DND-41 (cell line): ENCODE measurements around the gene TECPR2.

Experiments used
- ATAC-seq: fragments of 200-7000 bp; cut with Tn5 transposase; 3 replicates; pipeline ENCODE4 v1.9.1; 2021; ENCODE audit warnings: low read depth; ENCODE audit not compliant: insufficient read depth
- DNase-seq: peaks from one replicate; pipeline ENCODE4 v3.0.0-alpha.2; 2020
- H2AFZ ChIP-seq: 2 replicates; pipeline ENCODE4 v1.6.0; 2012; ENCODE audit warnings: low read depth, low read length
- H3K27ac ChIP-seq: 2 replicates; pipeline ENCODE4 v1.5.1; 2012; ENCODE audit warnings: low read length, inconsistent platforms
- H3K27me3 ChIP-seq: fragments of 200-600 bp; sonication (generic); 2 replicates; pipeline ENCODE4 v1.6.0; 2012; ENCODE audit warnings: low read length, mild to moderate bottlenecking, inconsistent platforms; ENCODE audit not compliant: insufficient read depth, poor library complexity
- H3K36me3 ChIP-seq: 2 replicates; pipeline ENCODE4 v1.5.1; 2012; ENCODE audit warnings: low read length, inconsistent platforms; ENCODE audit not compliant: insufficient read depth
- H3K4me1 ChIP-seq: 2 replicates; pipeline ENCODE4 v1.5.1; 2012; ENCODE audit warnings: mild to moderate bottlenecking, low read length; ENCODE audit not compliant: insufficient read depth
- H3K4me2 ChIP-seq: 2 replicates; pipeline ENCODE4 v1.6.0; 2012; ENCODE audit warnings: mild to moderate bottlenecking, moderate library complexity, low read length, inconsistent platforms; ENCODE audit not compliant: insufficient read depth
- H3K4me3 ChIP-seq, 2 experiments: fragments of 200-600 bp in 1 of 2; shearing (Covaris generic) in 1 of 2; 2 replicates each; pipeline ENCODE4 v1.5.1; 2012 to 2016; ENCODE audit warnings: inconsistent platforms in 2 of 2, low read length in 2 of 2, mild to moderate bottlenecking in 2 of 2, low read depth in 1 of 2, moderate library complexity in 1 of 2
- H3K79me2 ChIP-seq: 2 replicates; pipeline ENCODE4 v1.6.0; 2012; ENCODE audit warnings: low read length, inconsistent platforms; ENCODE audit not compliant: insufficient read depth
- H3K9ac ChIP-seq: 2 replicates; pipeline ENCODE4 v1.6.0; 2012; ENCODE audit warnings: low read depth, mild to moderate bottlenecking, inconsistent platforms, low read length, moderate library complexity
- H3K9me3 ChIP-seq: 2 replicates; pipeline ENCODE4 v1.5.1; 2012; ENCODE audit warnings: low read length, moderate library complexity, mild to moderate bottlenecking, inconsistent platforms; ENCODE audit not compliant: insufficient read depth, severe bottlenecking
- H4K20me1 ChIP-seq: 2 replicates; pipeline ENCODE4 v1.6.0; 2012; ENCODE audit warnings: low read length; ENCODE audit not compliant: insufficient read depth
- EZH2 ChIP-seq: IDR thresholded peaks from 3 replicates; pipeline ENCODE4 v1.6.1; 2012; ENCODE audit warnings: borderline replicate concordance, low read depth, mild to moderate bottlenecking, moderate library complexity, low read length, inconsistent platforms; ENCODE audit not compliant: severe bottlenecking
- TF ChIP-seq, protein P1 (sequence below): IDR thresholded peaks from 2 replicates; pipeline ENCODE4 v1.5.1; 2012; ENCODE audit warnings: borderline replicate concordance, low read length, moderate library complexity, mild to moderate bottlenecking; ENCODE audit not compliant: poor library complexity, severe bottlenecking; ENCODE audit errors: extremely low read depth

The TECPR2 gene

DNA sequence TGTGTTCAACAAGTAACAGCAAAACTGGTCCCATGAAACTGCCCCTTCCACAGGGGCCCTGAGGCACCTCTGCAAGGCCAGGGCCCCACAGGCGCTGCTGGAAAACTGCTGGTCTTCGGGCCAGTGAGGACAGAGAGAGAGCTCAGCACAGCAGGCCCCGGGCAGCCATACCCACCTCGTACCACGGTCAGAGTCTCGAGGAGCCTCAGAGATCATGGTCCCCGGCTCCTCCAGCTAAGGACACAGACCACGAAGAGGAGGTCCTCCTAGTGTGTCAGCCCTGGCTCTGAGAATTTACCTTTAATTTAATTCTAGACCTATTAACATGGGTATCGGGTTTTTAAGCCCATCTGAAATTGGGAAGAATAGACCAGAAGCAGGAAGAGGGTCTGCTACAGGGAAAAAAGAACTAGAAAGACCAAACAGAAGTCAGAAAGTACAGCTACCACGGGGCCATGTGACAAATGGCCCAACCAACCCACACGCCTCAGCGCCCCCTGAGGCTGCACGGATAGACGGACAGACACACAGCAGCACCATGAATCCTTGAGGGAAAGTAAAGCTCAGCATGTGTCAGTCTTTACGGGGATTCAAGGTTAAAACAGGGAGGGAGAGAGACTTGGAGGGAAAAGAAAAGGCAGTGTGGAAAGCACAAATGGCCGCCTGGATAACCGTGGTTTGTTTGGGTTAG is 123.9 kb downstream of the TECPR2 start:
- no peaks in the 10 kb centered on the region for H3K79me2 ChIP-seq
- no peaks in the 10 kb centered on the region for H4K20me1 ChIP-seq
- no peak for DNase-seq
- ATAC-seq: no peak
- H3K9me3 ChIP-seq: no peaks in the 10 kb centered on the region
- no peak for TF ChIP-seq EZH2
- TF ChIP-seq, protein P1, sequence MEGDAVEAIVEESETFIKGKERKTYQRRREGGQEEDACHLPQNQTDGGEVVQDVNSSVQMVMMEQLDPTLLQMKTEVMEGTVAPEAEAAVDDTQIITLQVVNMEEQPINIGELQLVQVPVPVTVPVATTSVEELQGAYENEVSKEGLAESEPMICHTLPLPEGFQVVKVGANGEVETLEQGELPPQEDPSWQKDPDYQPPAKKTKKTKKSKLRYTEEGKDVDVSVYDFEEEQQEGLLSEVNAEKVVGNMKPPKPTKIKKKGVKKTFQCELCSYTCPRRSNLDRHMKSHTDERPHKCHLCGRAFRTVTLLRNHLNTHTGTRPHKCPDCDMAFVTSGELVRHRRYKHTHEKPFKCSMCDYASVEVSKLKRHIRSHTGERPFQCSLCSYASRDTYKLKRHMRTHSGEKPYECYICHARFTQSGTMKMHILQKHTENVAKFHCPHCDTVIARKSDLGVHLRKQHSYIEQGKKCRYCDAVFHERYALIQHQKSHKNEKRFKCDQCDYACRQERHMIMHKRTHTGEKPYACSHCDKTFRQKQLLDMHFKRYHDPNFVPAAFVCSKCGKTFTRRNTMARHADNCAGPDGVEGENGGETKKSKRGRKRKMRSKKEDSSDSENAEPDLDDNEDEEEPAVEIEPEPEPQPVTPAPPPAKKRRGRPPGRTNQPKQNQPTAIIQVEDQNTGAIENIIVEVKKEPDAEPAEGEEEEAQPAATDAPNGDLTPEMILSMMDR: no peak
- H3K36me3 ChIP-seq: no peaks in the 10 kb centered on the region
- no peaks in the 10 kb centered on the region for H3K4me1 ChIP-seq
- no peak overlapping the region for H3K9ac ChIP-seq
- H2AFZ ChIP-seq: no peak overlapping the region
- H3K4me2 ChIP-seq: no peak overlapping the region
- H3K4me3 ChIP-seq: no peak overlapping the region
- H3K27me3 ChIP-seq: no peaks in the 10 kb centered on the region
- no peak overlapping the region for H3K27ac ChIP-seq

DNA sequence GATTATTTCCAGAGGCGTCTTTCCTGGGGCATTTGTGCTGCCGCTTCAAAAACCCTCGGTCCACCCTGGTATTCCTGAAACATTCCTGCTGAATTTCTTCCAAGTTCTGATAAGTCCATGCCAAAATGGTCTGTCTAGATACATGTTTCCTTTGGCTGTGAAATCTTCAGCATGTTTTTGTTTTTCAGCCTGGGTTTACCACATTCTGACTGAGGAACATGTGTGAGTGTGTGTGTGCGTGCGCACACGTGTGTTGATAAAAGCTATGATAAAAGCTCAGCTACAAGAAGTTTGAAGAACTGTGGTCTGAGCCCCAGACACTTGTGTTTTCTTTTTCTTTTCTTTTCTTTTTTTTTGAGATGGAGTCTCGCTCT is 124.5 kb downstream of the TECPR2 start:
- H3K27me3 ChIP-seq: no peaks in the 10 kb centered on the region
- ATAC-seq (no peak), DNase-seq (no peak)
- no peak overlapping the region for H3K4me3 ChIP-seq
- no peaks in the 10 kb centered on the region for H3K9me3 ChIP-seq
- no peaks in the 10 kb centered on the region for H3K36me3 ChIP-seq
- no peaks in the 10 kb centered on the region for H4K20me1 ChIP-seq
- TF ChIP-seq, protein P1: no peak
- no peak for TF ChIP-seq EZH2
- H3K4me1 ChIP-seq: no peaks in the 10 kb centered on the region
- no peak overlapping the region for H3K9ac ChIP-seq
- H3K4me2 ChIP-seq: no peak overlapping the region
- no peak overlapping the region for H3K27ac ChIP-seq
- no peak overlapping the region for H2AFZ ChIP-seq
- H3K79me2 ChIP-seq: no peaks in the 10 kb centered on the region

DNA sequence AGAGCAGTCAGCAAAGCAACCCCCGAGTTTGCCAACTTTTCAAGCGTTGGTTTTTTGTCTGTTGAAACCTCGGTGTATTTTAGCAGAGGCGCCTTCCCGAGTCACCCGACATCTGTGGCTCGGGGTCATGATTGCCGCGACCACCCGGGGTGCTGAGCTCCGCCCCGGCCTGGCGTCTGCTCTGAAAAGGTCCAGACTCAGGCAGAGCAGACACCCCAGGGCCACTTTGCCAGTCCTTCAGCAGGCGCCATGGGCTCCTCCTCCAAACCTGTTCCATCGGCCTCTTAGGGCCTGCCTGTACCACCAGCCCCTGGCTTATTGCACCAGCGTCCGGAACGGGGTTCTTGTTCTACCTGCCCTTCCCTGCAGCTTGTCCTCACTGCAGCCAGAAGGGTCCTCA is 127.7 kb downstream of the TECPR2 start:
- ATAC-seq: no peak
- no peaks in the 10 kb centered on the region for H3K27me3 ChIP-seq
- H3K27ac ChIP-seq: no peak overlapping the region
- H4K20me1 ChIP-seq: no peaks in the 10 kb centered on the region
- no peaks in the 10 kb centered on the region for H3K9me3 ChIP-seq
- no peak for TF ChIP-seq EZH2
- TF ChIP-seq, protein P1: no peak
- no peak overlapping the region for H3K9ac ChIP-seq
- H3K4me1 ChIP-seq: no peaks in the 10 kb centered on the region
- DNase-seq: no peak
- H3K79me2 ChIP-seq: no peaks in the 10 kb centered on the region
- no peak overlapping the region for H2AFZ ChIP-seq
- no peak overlapping the region for H3K4me3 ChIP-seq
- no peaks in the 10 kb centered on the region for H3K36me3 ChIP-seq
- no peak overlapping the region for H3K4me2 ChIP-seq

DNA sequence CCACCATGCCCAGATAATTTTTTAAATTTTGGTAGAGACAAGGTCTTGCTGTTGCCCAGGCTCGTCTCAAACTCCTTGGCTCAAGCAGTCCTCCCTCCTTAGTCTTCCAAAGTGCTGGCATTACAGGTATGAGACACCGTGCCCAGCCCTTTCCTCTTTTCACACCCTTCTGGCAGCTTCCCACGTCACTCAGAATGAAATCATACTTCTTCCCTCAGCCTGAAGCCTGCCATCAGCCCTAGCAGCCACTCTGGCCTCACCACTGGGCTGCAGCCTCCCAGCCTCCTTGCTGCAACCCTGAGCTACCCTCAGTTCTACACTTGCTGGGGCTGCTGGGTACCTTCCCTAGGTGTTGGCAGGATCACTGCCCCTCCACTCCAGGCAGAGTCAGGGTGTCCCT is 128.6 kb downstream of the TECPR2 start:
- Histone ChIP-seq H3K4me1 (no peaks in the 10 kb centered on the region), H3K4me3 (no peak overlapping the region), H4K20me1 (no peaks in the 10 kb centered on the region), H3K9me3 (no peaks in the 10 kb centered on the region), H3K79me2 (no peaks in the 10 kb centered on the region), H3K9ac (no peak overlapping the region), H3K27me3 (no peaks in the 10 kb centered on the region), H3K36me3 (no peaks in the 10 kb centered on the region), H3K27ac (no peak overlapping the region), H2AFZ (no peak overlapping the region), H3K4me2 (no peak overlapping the region)
- ATAC-seq: no peak; the same call in 2 of the 3 replicates
- DNase-seq: no peak
- no peak for TF ChIP-seq EZH2
